HepG2 (cell line): ENCODE data around the gene RRM2. TPM values are rescaled to one million over a fixed set of nuclear protein-coding genes. Genes with fewer than 3 reads are reported as not detected.
A peak's percentile ranks its signal among the peaks of the same experiment; 100 is the strongest.

Experiments
- CAMTA2 ChIP-seq: sonication (generic); formaldehyde crosslinking; IDR thresholded peaks from 2 replicates; pipeline ENCODE4 v1.4.0; 2020; ENCODE audit warnings: mild to moderate bottlenecking, missing genetic modification reagents, borderline replicate concordance
- ETV5 ChIP-seq: IDR thresholded peaks from 2 replicates; pipeline ENCODE4 v1.6.1; 2018; ENCODE audit warnings: missing biosample characterization, missing genetic modification reagents, inconsistent platforms, borderline replicate concordance
- KDM5B ChIP-seq: sonication (generic); formaldehyde crosslinking; IDR thresholded peaks from 2 replicates; pipeline ENCODE4 v1.4.0; 2020; ENCODE audit warnings: missing genetic modification reagents, mild to moderate bottlenecking, borderline replicate concordance
- RCOR2 ChIP-seq: IDR thresholded peaks from 2 replicates; pipeline ENCODE4 v1.6.1; 2016; ENCODE audit warnings: missing biosample characterization, missing genetic modification reagents
- RFX3 ChIP-seq: IDR thresholded peaks from 2 replicates; pipeline ENCODE4 v1.6.1; 2016; ENCODE audit warnings: missing biosample characterization, missing genetic modification reagents
- U2AF2 ChIP-seq: fragments of 200-400 bp; formaldehyde crosslinking; IDR thresholded peaks from 2 replicates; pipeline ENCODE4 v1.6.1; 2017; ENCODE audit warnings: low read depth, mild to moderate bottlenecking, low read length
- ZKSCAN1 ChIP-seq: fragments of 150-350 bp; IDR thresholded peaks from 2 replicates; pipeline ENCODE4 v1.6.1; 2014; ENCODE audit warnings: low read length
- ZMAT3 ChIP-seq: sonication (generic); formaldehyde crosslinking; conservative IDR thresholded peaks from 2 replicates; pipeline ENCODE4 v1.7.0; 2021; ENCODE audit warnings: missing genetic modification reagents
- ZNF205 ChIP-seq: IDR thresholded peaks from 2 replicates; pipeline ENCODE4 v1.6.1; 2018; ENCODE audit warnings: missing biosample characterization, missing genetic modification reagents
- ZNF264 ChIP-seq: sonication (generic); formaldehyde crosslinking; IDR thresholded peaks from 2 replicates; pipeline ENCODE4 v1.4.0; 2020; ENCODE audit warnings: missing genetic modification reagents
- ZNF773 ChIP-seq: sonication (generic); formaldehyde crosslinking; IDR thresholded peaks from 2 replicates; pipeline ENCODE4 v1.4.0; 2020; ENCODE audit warnings: missing genetic modification reagents, borderline replicate concordance
- ZNF841 ChIP-seq: sonication (generic); formaldehyde crosslinking; IDR thresholded peaks from 2 replicates; pipeline ENCODE4 v1.8.1; 2023; ENCODE audit warnings: missing genetic modification reagents, borderline replicate concordance
- polyA plus RNA-seq, 8 experiments: library from polyadenylated mRNA; depleted of rRNA in 3 of 8; stranded (reverse) in 7 of 8; unstranded in 1 of 8; fragments of >200 nt; fragmentation: Illumina TruSeq in 4 of 8; extraction: Trizol in 4 of 8; gene quantifications; 2 replicates each; pipeline versions ENCODE4 v1.2.1 to v1.2.3, GENCODE V29; 2011 to 2016; ENCODE audit warnings: low read depth in 4 of 8, missing spikeins in 1 of 8, mixed read lengths in 1 of 8; ENCODE audit not compliant: insufficient read depth in 1 of 8
- total RNA-seq, 5 experiments: library from RNA; depleted of rRNA; stranded (reverse); fragments of >200 nt; fragmentation: Illumina TruSeq; extraction: Trizol; gene quantifications; 2 replicates each; pipeline ENCODE4 v1.2.3, GENCODE V29; 2016; ENCODE audit warnings: low read depth in 1 of 5
- TF ChIP-seq, protein P1 (sequence below): sonication (generic); formaldehyde crosslinking; IDR thresholded peaks from 2 replicates; pipeline ENCODE4 v1.5.0; 2020; ENCODE audit warnings: mild to moderate bottlenecking, missing genetic modification reagents
- TF ChIP-seq, protein P2 (sequence below): sonication (generic); formaldehyde crosslinking; IDR thresholded peaks from 2 replicates; pipeline ENCODE4 v1.4.0; 2020; ENCODE audit warnings: missing genetic modification reagents
- TF ChIP-seq, protein P3 (sequence below): fragments of 450-650 bp; IDR thresholded peaks from 2 replicates; pipeline ENCODE4 v1.6.1; 2017
- TF ChIP-seq, protein P4 (sequence below): sonication (generic); formaldehyde crosslinking; conservative IDR thresholded peaks from 2 replicates; pipeline ENCODE4 v1.8.0; 2022; ENCODE audit warnings: mild to moderate bottlenecking, moderate library complexity, missing genetic modification reagents
- TF ChIP-seq, protein P5 (sequence below): sonication (generic); formaldehyde crosslinking; IDR thresholded peaks from 2 replicates; pipeline ENCODE4 v1.5.0; 2020; ENCODE audit warnings: missing genetic modification reagents
- TF ChIP-seq, protein P6 (sequence below): sonication (generic); formaldehyde crosslinking; IDR thresholded peaks from 2 replicates; pipeline ENCODE4 v1.4.0; 2020; ENCODE audit warnings: missing genetic modification reagents, borderline replicate concordance

RRM2 gene
- total and polyA plus RNA-seq, 2 of the 13 experiments (the other 11 are each of a cell fraction or from before 2014, with no cell fraction given): 31.3 to 150 TPM

DNA sequence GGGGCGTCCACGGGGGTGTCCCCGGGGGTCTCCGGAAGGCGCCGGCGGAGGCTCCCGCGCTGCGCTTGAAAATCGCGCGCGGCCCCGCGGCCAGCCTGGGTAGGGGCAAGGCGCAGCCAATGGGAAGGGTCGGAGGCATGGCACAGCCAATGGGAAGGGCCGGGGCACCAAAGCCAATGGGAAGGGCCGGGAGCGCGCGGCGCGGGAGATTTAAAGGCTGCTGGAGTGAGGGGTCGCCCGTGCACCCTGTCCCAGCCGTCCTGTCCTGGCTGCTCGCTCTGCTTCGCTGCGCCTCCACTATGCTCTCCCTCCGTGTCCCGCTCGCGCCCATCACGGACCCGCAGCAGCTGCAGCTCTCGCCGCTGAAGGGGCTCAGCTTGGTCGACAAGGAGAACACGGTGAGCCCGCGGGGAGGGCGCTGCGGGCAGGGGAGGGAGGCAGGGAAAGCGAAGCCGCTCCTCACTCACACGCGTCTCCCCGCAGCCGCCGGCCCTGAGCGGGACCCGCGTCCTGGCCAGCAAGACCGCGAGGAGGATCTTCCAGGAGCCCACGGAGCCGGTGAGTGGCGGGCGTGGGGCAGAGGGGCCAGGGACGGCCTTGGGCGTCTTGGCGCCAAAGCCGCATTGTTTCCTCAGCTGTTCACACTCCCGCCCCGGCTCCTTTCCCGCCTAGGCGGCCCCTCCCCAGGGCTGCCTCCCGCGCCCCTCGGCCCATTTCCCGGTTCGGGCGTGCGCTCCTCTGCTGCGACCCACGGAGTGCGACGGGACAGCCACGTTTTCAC, at the start of gene RRM2 (continued):
- TF ChIP-seq, protein P1, sequence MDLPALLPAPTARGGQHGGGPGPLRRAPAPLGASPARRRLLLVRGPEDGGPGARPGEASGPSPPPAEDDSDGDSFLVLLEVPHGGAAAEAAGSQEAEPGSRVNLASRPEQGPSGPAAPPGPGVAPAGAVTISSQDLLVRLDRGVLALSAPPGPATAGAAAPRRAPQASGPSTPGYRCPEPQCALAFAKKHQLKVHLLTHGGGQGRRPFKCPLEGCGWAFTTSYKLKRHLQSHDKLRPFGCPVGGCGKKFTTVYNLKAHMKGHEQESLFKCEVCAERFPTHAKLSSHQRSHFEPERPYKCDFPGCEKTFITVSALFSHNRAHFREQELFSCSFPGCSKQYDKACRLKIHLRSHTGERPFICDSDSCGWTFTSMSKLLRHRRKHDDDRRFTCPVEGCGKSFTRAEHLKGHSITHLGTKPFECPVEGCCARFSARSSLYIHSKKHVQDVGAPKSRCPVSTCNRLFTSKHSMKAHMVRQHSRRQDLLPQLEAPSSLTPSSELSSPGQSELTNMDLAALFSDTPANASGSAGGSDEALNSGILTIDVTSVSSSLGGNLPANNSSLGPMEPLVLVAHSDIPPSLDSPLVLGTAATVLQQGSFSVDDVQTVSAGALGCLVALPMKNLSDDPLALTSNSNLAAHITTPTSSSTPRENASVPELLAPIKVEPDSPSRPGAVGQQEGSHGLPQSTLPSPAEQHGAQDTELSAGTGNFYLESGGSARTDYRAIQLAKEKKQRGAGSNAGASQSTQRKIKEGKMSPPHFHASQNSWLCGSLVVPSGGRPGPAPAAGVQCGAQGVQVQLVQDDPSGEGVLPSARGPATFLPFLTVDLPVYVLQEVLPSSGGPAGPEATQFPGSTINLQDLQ (CRISPR knock-in tag): no peak
- TF ChIP-seq KDM5B (CRISPR knock-in tag) (peak; percentile 88; the same call in 1 of the 2 replicates), ZMAT3 (CRISPR knock-in tag) (peak; percentile 86), ZNF205 (0 out of 2 replicates have a peak, but pooled peaks have one; percentile 16), U2AF2 (no peak), ZNF841 (CRISPR knock-in tag) (peak; percentile 98), ZNF773 (peak; percentile 91; the same call in 1 of the 2 replicates), ZKSCAN1 (no peak), ETV5 (CRISPR knock-in tag) (peak; percentile 61), CAMTA2 (peak; percentile 76), RCOR2 (CRISPR knock-in tag) (no peak), RFX3 (CRISPR knock-in tag) (no peak), ZNF264 (CRISPR knock-in tag) (no peak)
- TF ChIP-seq, protein P2, sequence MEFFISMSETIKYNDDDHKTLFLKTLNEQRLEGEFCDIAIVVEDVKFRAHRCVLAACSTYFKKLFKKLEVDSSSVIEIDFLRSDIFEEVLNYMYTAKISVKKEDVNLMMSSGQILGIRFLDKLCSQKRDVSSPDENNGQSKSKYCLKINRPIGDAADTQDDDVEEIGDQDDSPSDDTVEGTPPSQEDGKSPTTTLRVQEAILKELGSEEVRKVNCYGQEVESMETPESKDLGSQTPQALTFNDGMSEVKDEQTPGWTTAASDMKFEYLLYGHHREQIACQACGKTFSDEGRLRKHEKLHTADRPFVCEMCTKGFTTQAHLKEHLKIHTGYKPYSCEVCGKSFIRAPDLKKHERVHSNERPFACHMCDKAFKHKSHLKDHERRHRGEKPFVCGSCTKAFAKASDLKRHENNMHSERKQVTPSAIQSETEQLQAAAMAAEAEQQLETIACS (CRISPR knock-in tag): peak; percentile 89
- TF ChIP-seq, protein P3, sequence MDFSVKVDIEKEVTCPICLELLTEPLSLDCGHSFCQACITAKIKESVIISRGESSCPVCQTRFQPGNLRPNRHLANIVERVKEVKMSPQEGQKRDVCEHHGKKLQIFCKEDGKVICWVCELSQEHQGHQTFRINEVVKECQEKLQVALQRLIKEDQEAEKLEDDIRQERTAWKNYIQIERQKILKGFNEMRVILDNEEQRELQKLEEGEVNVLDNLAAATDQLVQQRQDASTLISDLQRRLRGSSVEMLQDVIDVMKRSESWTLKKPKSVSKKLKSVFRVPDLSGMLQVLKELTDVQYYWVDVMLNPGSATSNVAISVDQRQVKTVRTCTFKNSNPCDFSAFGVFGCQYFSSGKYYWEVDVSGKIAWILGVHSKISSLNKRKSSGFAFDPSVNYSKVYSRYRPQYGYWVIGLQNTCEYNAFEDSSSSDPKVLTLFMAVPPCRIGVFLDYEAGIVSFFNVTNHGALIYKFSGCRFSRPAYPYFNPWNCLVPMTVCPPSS: no peak
- TF ChIP-seq, protein P4, sequence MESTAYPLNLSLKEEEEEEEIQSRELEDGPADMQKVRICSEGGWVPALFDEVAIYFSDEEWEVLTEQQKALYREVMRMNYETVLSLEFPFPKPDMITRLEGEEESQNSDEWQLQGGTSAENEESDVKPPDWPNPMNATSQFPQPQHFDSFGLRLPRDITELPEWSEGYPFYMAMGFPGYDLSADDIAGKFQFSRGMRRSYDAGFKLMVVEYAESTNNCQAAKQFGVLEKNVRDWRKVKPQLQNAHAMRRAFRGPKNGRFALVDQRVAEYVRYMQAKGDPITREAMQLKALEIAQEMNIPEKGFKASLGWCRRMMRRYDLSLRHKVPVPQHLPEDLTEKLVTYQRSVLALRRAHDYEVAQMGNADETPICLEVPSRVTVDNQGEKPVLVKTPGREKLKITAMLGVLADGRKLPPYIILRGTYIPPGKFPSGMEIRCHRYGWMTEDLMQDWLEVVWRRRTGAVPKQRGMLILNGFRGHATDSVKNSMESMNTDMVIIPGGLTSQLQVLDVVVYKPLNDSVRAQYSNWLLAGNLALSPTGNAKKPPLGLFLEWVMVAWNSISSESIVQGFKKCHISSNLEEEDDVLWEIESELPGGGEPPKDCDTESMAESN (CRISPR knock-in tag): peak; percentile 100
- TF ChIP-seq, protein P5, sequence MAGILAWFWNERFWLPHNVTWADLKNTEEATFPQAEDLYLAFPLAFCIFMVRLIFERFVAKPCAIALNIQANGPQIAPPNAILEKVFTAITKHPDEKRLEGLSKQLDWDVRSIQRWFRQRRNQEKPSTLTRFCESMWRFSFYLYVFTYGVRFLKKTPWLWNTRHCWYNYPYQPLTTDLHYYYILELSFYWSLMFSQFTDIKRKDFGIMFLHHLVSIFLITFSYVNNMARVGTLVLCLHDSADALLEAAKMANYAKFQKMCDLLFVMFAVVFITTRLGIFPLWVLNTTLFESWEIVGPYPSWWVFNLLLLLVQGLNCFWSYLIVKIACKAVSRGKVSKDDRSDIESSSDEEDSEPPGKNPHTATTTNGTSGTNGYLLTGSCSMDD (CRISPR knock-in tag): peak; percentile 53; the same call in 1 of the 2 replicates
- TF ChIP-seq, protein P6, sequence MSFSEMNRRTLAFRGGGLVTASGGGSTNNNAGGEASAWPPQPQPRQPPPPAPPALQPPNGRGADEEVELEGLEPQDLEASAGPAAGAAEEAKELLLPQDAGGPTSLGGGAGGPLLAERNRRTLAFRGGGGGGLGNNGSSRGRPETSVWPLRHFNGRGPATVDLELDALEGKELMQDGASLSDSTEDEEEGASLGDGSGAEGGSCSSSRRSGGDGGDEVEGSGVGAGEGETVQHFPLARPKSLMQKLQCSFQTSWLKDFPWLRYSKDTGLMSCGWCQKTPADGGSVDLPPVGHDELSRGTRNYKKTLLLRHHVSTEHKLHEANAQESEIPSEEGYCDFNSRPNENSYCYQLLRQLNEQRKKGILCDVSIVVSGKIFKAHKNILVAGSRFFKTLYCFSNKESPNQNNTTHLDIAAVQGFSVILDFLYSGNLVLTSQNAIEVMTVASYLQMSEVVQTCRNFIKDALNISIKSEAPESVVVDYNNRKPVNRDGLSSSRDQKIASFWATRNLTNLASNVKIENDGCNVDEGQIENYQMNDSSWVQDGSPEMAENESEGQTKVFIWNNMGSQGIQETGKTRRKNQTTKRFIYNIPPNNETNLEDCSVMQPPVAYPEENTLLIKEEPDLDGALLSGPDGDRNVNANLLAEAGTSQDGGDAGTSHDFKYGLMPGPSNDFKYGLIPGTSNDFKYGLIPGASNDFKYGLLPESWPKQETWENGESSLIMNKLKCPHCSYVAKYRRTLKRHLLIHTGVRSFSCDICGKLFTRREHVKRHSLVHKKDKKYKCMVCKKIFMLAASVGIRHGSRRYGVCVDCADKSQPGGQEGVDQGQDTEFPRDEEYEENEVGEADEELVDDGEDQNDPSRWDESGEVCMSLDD (CRISPR knock-in tag): no peak
